ENCODE results near the gene KLF11.

DNA sequence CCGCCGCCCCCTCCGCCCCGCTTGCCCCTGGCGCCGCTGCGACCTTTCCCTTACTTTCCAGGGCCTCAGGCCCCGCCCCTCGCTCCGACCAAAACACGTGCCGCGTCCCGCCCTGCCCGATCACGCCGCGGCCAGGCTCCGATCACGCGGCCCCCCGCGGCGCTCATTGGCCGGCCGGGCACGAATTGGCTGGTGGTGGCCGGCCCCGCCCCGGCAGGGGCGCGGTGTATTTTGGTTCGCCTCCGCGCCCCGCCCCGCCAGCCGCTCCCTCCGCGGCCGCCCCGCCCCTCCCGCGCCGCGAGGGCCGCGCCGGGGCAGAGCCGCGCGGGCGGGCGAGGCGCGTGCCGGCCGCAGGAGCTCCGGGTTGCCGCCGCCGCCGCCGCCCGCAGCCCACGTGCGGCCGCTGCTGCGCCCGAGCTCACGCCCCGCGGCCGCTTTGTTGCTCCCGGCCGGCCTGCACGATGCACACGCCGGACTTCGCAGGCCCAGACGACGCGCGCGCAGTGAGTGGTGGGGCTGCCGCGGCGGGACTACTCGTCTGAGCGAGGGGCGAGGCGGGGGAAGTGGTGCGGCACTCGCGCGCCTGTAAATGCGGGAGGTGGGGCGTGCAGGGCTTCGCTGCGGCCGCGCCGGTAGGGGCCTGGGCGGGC lies at the start of gene KLF11:
- TF ChIP-seq POLR2A (IDR thresholded peaks at IDR 0.05; ENCODE audit: low read depth, low read length) (no peak), POLR2AphosphoS5 (IDR thresholded peaks at IDR 0.05; ENCODE audit: low read depth, low read length) (no peak)
